Measurements from ENCODE around the gene CADPS2. TPM values are rescaled to one million over a fixed set of nuclear protein-coding genes. Genes with fewer than 3 reads are reported as not detected.

CADPS2 gene
- total RNA-seq, 2 donors from 2014 or later: 16.4 to 32.5 TPM

Other genes with a start within 250 kb of the CADPS2 start
- gene RNF133, start 187.3 kb downstream of the CADPS2 start, total RNA-seq: 1 to 10 TPM in 1 of 2 donors, under 1 TPM in 1; 0.68 to 4.6 TPM
- 1 to 10 TPM in 1 of 2 donors, under 1 TPM in 1; 0.27 to 3.5 TPM for gene RNF148, start 183.5 kb downstream of the CADPS2 start, total RNA-seq
- not detected for gene TAS2R16, start 109.2 kb upstream of the CADPS2 start, total RNA-seq